Measurements from ENCODE around the gene RPL22. TPM values are rescaled to one million over a fixed set of nuclear protein-coding genes. Genes with fewer than 3 reads are reported as not detected.

RPL22 gene
- total and polyA plus RNA-seq, 4 donors = 38.9 to 105 (median 77.3) TPM

DNA sequence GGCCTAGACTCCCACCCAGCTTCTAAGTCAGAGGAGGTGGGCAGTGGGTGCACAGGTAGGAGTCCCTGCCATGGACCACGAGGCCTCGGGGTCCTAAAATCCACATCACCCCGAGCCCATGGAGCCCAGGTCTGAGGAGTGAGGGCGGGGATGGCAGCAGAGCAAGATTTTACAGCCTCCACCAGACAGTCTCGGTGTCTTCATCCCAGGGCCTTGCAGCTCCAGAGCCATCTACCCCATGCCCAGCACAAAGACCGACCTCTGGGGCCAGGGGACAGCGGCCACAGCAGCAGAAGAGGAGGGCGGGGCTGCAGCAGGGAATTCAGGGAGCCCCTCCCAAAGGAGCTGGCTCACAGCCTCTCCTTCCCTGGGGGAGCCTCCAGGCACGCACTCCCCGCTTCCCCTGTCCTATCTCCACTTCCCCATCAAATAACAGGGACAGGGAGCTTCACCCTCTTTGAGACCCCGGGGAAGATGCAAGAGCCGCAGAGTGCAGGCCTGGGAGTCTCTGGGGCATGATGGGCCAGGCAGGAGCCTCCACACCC, 33.9 kb downstream of the RPL22 start:
- 64% methylated on average over 12 of the region's 12 CpGs for WGBS
- H3K27me3 ChIP-seq (ENCODE audit: control insufficient read depth in 4 of 4, insufficient read depth in 4 of 4, low read length in 3 of 4) = no peaks in the 10 kb centered on the region

GRCh38 chr1:6165027-6165426, 34.4 kb downstream of the RPL22 start:
- no peak overlapping the region for H3K9ac ChIP-seq (ENCODE audit: low read depth in 1 of 2, low read length in 2 of 2)
- no peaks in the 10 kb centered on the region for H3K36me3 ChIP-seq (ENCODE audit: control insufficient read depth in 4 of 4, insufficient read depth in 3 of 4, low read depth in 1 of 4, low read length in 3 of 4)
- H3K27me3 ChIP-seq (ENCODE audit: control insufficient read depth in 4 of 4, insufficient read depth in 4 of 4, low read length in 3 of 4) = no peaks in the 10 kb centered on the region
- no peak overlapping the region for H3K27ac ChIP-seq (ENCODE audit: low read depth in 1 of 2, low read length in 2 of 2)
- H3K9me3 ChIP-seq (ENCODE audit: control insufficient read depth in 4 of 4, low read length in 3 of 4) = no peaks in the 10 kb centered on the region
- DNase-seq (ENCODE audit: low spot score) = no peak
- H3K4me1 ChIP-seq (ENCODE audit: control insufficient read depth in 4 of 4, insufficient read depth in 4 of 4, low read length in 3 of 4) = no peaks in the 10 kb centered on the region
- WGBS = 67% methylated on average over 7 of the region's 7 CpGs
- no peak overlapping the region for H3K4me3 ChIP-seq (ENCODE audit: low read depth in 1 of 3, low read length in 3 of 3)
- TF ChIP-seq GABPA (IDR thresholded peaks at IDR 0.05 in 1 of 2, conservative IDR thresholded peaks at IDR 0.05 in 1 of 2) = no peak
- TF ChIP-seq, protein P1, sequence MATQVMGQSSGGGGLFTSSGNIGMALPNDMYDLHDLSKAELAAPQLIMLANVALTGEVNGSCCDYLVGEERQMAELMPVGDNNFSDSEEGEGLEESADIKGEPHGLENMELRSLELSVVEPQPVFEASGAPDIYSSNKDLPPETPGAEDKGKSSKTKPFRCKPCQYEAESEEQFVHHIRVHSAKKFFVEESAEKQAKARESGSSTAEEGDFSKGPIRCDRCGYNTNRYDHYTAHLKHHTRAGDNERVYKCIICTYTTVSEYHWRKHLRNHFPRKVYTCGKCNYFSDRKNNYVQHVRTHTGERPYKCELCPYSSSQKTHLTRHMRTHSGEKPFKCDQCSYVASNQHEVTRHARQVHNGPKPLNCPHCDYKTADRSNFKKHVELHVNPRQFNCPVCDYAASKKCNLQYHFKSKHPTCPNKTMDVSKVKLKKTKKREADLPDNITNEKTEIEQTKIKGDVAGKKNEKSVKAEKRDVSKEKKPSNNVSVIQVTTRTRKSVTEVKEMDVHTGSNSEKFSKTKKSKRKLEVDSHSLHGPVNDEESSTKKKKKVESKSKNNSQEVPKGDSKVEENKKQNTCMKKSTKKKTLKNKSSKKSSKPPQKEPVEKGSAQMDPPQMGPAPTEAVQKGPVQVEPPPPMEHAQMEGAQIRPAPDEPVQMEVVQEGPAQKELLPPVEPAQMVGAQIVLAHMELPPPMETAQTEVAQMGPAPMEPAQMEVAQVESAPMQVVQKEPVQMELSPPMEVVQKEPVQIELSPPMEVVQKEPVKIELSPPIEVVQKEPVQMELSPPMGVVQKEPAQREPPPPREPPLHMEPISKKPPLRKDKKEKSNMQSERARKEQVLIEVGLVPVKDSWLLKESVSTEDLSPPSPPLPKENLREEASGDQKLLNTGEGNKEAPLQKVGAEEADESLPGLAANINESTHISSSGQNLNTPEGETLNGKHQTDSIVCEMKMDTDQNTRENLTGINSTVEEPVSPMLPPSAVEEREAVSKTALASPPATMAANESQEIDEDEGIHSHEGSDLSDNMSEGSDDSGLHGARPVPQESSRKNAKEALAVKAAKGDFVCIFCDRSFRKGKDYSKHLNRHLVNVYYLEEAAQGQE (IDR thresholded peaks at IDR 0.05) = no peak
- TF ChIP-seq RAD21 (IDR thresholded peaks at IDR 0.05) = no peak
- TF ChIP-seq FOXA1 (IDR thresholded peaks at IDR 0.05) = no peak
- TF ChIP-seq MAX (IDR thresholded peaks at IDR 0.05) = no peak
- no peak for TF ChIP-seq HNF4A (conservative IDR thresholded peaks at IDR 0.05)
- TF ChIP-seq NR2F2 (IDR thresholded peaks at IDR 0.05) = no peak
- no peak for TF ChIP-seq YY1 (IDR thresholded peaks at IDR 0.05)
- TF ChIP-seq FOXA2 (IDR thresholded peaks at IDR 0.05) = no peak
- TF ChIP-seq ATF3 (IDR thresholded peaks at IDR 0.05) = no peak
- no peak for TF ChIP-seq JUND (IDR thresholded peaks at IDR 0.05)
- TF ChIP-seq RXRA (IDR thresholded peaks at IDR 0.05) = no peak
- no peak for TF ChIP-seq HNF4G (IDR thresholded peaks at IDR 0.05)
- TF ChIP-seq, protein P2, sequence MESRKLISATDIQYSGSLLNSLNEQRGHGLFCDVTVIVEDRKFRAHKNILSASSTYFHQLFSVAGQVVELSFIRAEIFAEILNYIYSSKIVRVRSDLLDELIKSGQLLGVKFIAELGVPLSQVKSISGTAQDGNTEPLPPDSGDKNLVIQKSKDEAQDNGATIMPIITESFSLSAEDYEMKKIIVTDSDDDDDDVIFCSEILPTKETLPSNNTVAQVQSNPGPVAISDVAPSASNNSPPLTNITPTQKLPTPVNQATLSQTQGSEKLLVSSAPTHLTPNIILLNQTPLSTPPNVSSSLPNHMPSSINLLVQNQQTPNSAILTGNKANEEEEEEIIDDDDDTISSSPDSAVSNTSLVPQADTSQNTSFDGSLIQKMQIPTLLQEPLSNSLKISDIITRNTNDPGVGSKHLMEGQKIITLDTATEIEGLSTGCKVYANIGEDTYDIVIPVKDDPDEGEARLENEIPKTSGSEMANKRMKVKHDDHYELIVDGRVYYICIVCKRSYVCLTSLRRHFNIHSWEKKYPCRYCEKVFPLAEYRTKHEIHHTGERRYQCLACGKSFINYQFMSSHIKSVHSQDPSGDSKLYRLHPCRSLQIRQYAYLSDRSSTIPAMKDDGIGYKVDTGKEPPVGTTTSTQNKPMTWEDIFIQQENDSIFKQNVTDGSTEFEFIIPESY (IDR thresholded peaks at IDR 0.05) = no peak
- TF ChIP-seq EGR1 (IDR thresholded peaks at IDR 0.05; ENCODE audit: low read depth in 2 of 2) = no peak
- TF ChIP-seq SP1 (IDR thresholded peaks at IDR 0.05) = no peak
- TF ChIP-seq CTCF (IDR thresholded peaks at IDR 0.05; ENCODE audit: low read depth, low read length, missing input control) = no peak

More for the DNA sequence above, 33.9 kb downstream of the RPL22 start:
- no peaks in the 10 kb centered on the region for H3K4me1 ChIP-seq (ENCODE audit: control insufficient read depth in 4 of 4, insufficient read depth in 4 of 4, low read length in 3 of 4)
- H3K27ac ChIP-seq (ENCODE audit: low read depth in 1 of 2, low read length in 2 of 2) = no peak overlapping the region
- no peak overlapping the region for H3K4me3 ChIP-seq (ENCODE audit: low read depth in 1 of 3, low read length in 3 of 3)
- H3K36me3 ChIP-seq (ENCODE audit: control insufficient read depth in 4 of 4, insufficient read depth in 3 of 4, low read depth in 1 of 4, low read length in 3 of 4) = no peaks in the 10 kb centered on the region
- TF ChIP-seq SP1 (IDR thresholded peaks at IDR 0.05) = no peak
- TF ChIP-seq, protein P2 (IDR thresholded peaks at IDR 0.05) = no peak
- TF ChIP-seq EGR1 (IDR thresholded peaks at IDR 0.05; ENCODE audit: low read depth in 2 of 2) = no peak
- no peak for TF ChIP-seq RXRA (IDR thresholded peaks at IDR 0.05)
- TF ChIP-seq FOXA2 (IDR thresholded peaks at IDR 0.05) = no peak
- no peak for TF ChIP-seq YY1 (IDR thresholded peaks at IDR 0.05)
- no peak for TF ChIP-seq RAD21 (IDR thresholded peaks at IDR 0.05)
- no peak for TF ChIP-seq JUND (IDR thresholded peaks at IDR 0.05)
- no peaks in the 10 kb centered on the region for H3K9me3 ChIP-seq (ENCODE audit: control insufficient read depth in 4 of 4, low read length in 3 of 4)
- no peak for DNase-seq (ENCODE audit: low spot score)
- no peak overlapping the region for H3K9ac ChIP-seq (ENCODE audit: low read depth in 1 of 2, low read length in 2 of 2)
